B cell (primary cell): ENCODE results near the gene ADGRD2. TPM values are rescaled to one million over a fixed set of nuclear protein-coding genes. Genes with fewer than 3 reads are reported as not detected.

Experiments used
- ATAC-seq: fragments of 200-7000 bp; cut with Tn5 transposase; one replicate; pipeline ENCODE4 v1.10.0; 2021; ENCODE audit warnings: low read depth, mild to moderate bottlenecking, moderate number of reproducible peaks, moderate library complexity
- CTCF ChIA-PET: fragments of 350-600 bp; sonication (Branson Sonifier 250); formaldehyde crosslinking; loops from one replicate; lab custom pipeline; 2021; ENCODE audit warnings: antibody characterized with exemption, inconsistent platforms; lab: Charles Lee
- POLR2A ChIA-PET: fragments of 350-600 bp; sonication (Branson Sonifier 250); formaldehyde crosslinking; loops from one replicate; lab custom pipeline; 2021; ENCODE audit warnings: antibody characterized with exemption; lab: Charles Lee
- DNase-seq: peaks from one replicate; pipeline ENCODE4 v3.0.0; 2013
- H2AFZ ChIP-seq: 2 replicates; pipeline ENCODE4 v1.6.1; 2012; ENCODE audit warnings: mild to moderate bottlenecking, low read depth, low read length; ENCODE audit not compliant: insufficient read depth, poor library complexity, severe bottlenecking
- H3K27ac ChIP-seq, 2 donors: 1 replicate in 1 of 2; 2 replicates in 1 of 2; pipeline ENCODE4 v1.5.1; 2012 to 2013; ENCODE audit warnings: low read length in 2 of 2, mild to moderate bottlenecking in 2 of 2, moderate library complexity in 1 of 2
- H3K27me3 ChIP-seq, 4 experiments: fragments of 200-600 bp in 1 of 4; sonication (generic) in 1 of 4; replicated peaks in 1 of 4; 1 replicate in 2 of 4; 2 replicates in 2 of 4; pipeline versions ENCODE4 v1.6.1 to v1.7.0; 2013 to 2016; ENCODE audit warnings: low read length in 3 of 4, mild to moderate bottlenecking in 2 of 4, mixed read lengths in 1 of 4, moderate library complexity in 1 of 4; ENCODE audit not compliant: insufficient read depth in 4 of 4, control insufficient read depth in 3 of 4; ENCODE audit errors: control extremely low read depth in 1 of 4
- H3K36me3 ChIP-seq, 2 experiments: replicated peaks in 1 of 2; 1 replicate in 1 of 2; 2 replicates in 1 of 2; pipeline versions ENCODE4 v1.6.1 to v1.7.1; 2013; ENCODE audit warnings: low read length in 1 of 2; ENCODE audit not compliant: insufficient read depth in 2 of 2, control insufficient read depth in 1 of 2; ENCODE audit errors: control extremely low read depth in 1 of 2, extremely low read depth in 1 of 2
- H3K4me1 ChIP-seq, 2 donors: fragments of 200-600 bp in 1 of 2; sonication (generic) in 1 of 2; 1 replicate in 1 of 2; 2 replicates in 1 of 2; pipeline versions ENCODE4 v1.5.1 to v1.6.1; 2013 to 2017; ENCODE audit warnings: low read length in 2 of 2; ENCODE audit not compliant: control insufficient read depth in 2 of 2, insufficient read depth in 2 of 2
- H3K4me2 ChIP-seq: replicated peaks from 2 replicates; pipeline ENCODE3; 2012; ENCODE audit warnings: mild to moderate bottlenecking, low read depth, low read length; ENCODE audit not compliant: poor library complexity, severe bottlenecking
- H3K4me3 ChIP-seq, 5 experiments: fragments of 200-600 bp in 1 of 5; sonication (generic) in 1 of 5; 1 replicate in 3 of 5; 2 replicates in 2 of 5; pipeline versions ENCODE4 v1.5.1 to v1.7.0; 2011 to 2016; ENCODE audit warnings: low read length in 4 of 5, mild to moderate bottlenecking in 4 of 5, low read depth in 2 of 5, control low read depth in 1 of 5, moderate library complexity in 1 of 5; ENCODE audit not compliant: insufficient read depth in 1 of 5; ENCODE audit errors: control extremely low read depth in 1 of 5, extremely low read depth in 1 of 5
- H3K79me2 ChIP-seq: fragments of 200-600 bp; sonication (generic); one replicate; pipeline ENCODE4 v1.6.0; 2016; ENCODE audit warnings: low read length; ENCODE audit not compliant: control insufficient read depth, insufficient read depth
- H3K9ac ChIP-seq: fragments of 200-600 bp; sonication (generic); 2 replicates; pipeline ENCODE4 v1.6.1; 2017; ENCODE audit warnings: mild to moderate bottlenecking, low read length, moderate library complexity
- H3K9me3 ChIP-seq, 3 donors: one replicate each; pipeline versions ENCODE4 v1.6.1 to v1.7.1; 2013; ENCODE audit warnings: low read length in 2 of 3; ENCODE audit not compliant: control insufficient read depth in 2 of 3, insufficient read depth in 1 of 3; ENCODE audit errors: control extremely low read depth in 1 of 3
- H4K20me1 ChIP-seq: 2 replicates; pipeline ENCODE4 v1.6.0; 2012; ENCODE audit warnings: mild to moderate bottlenecking, low read length; ENCODE audit not compliant: insufficient read depth, control insufficient read depth, poor library complexity, severe bottlenecking
- H3K27ac Mint-ChIP-seq: one replicate; pipeline ENCODE4 v1.8.0; 2021; ENCODE audit warnings: mixed read lengths
- H3K27me3 Mint-ChIP-seq: one replicate; pipeline ENCODE4 v1.8.0; 2021; ENCODE audit warnings: mixed read lengths
- H3K4me1 Mint-ChIP-seq: one replicate; pipeline ENCODE4 v1.8.0; 2021; ENCODE audit warnings: mixed read lengths
- H3K4me3 Mint-ChIP-seq: one replicate; pipeline ENCODE4 v1.8.0; 2021; ENCODE audit warnings: mixed read lengths
- H3K9me3 Mint-ChIP-seq: one replicate; pipeline ENCODE4 v1.8.0; 2022; ENCODE audit warnings: mixed read lengths; ENCODE audit not compliant: insufficient read depth
- CTCF ChIP-seq: fragments of 200-600 bp; IDR thresholded peaks from one replicate; pipeline ENCODE4 v1.8.0; 2022; ENCODE audit warnings: antibody characterized with exemption, mild to moderate bottlenecking
- EZH2 ChIP-seq: IDR thresholded peaks from 2 replicates; pipeline ENCODE4 v1.6.1; 2012; ENCODE audit warnings: borderline replicate concordance, low read depth, mild to moderate bottlenecking, moderate library complexity, low read length; ENCODE audit not compliant: insufficient read depth, poor library complexity, severe bottlenecking
- WGBS: methylation state at CpG from one replicate; pipeline ENCODE4 v1.1.5; 2013; ENCODE audit warnings: missing lambda C conversion rate; ENCODE audit not compliant: insufficient coverage; 5-methylcytosine and 5-hydroxymethylcytosine counted together
- intact Hi-C: fragments of 100-400 bp; cut with micrococcal nuclease; formaldehyde crosslinking; loops from one replicate; pipeline ENCODE4 v1.10.0; 2022
- polyA plus RNA-seq: library from polyadenylated mRNA; depleted of rRNA; stranded (reverse); fragments of >200 nt; gene quantifications from 2 replicates; pipeline ENCODE4 v1.2.3, GENCODE V29; 2012
- total RNA-seq, 2 donors: library from RNA; stranded (reverse); fragments of 120-200 nt in 1 of 2; gene quantifications; 1 replicate in 1 of 2; 2 replicates in 1 of 2; pipeline versions ENCODE4 v1.2.3 to v1.2.4, GENCODE V29; 2013 to 2022

The ADGRD2 gene
- total and polyA plus RNA-seq, 2 donors (not counting 1 experiment from before 2014, with no cell fraction given), result not detected

GRCh38 chr9:124455820-124456219 is 5.6 kb downstream of the ADGRD2 start:
- Histone ChIP-seq H3K4me1 (peaks cover 1 to 4% of the 10 kb centered on the region in 2 donors), H3K4me3 (no peak overlapping the region), H3K9me3 (peaks cover 0 to 4% (median 0%) of the 10 kb centered on the region in 3 donors), H4K20me1 (no peaks in the 10 kb centered on the region), H3K27ac (no peak overlapping the region), H2AFZ (no peak overlapping the region), H3K36me3 (no peaks in the 10 kb centered on the region), H3K79me2 (no peaks in the 10 kb centered on the region), H3K9ac (no peak overlapping the region), H3K4me2 (no peak overlapping the region), H3K27me3 (peaks cover 0 to 27% (median 10%) of the 10 kb centered on the region in 4 experiments)
- H3K27ac Mint-ChIP-seq, result no peak overlapping the region
- no peak overlapping the region for H3K4me3 Mint-ChIP-seq
- CTCF ChIA-PET, result no interaction called here
- H3K9me3 Mint-ChIP-seq, result no peaks in the 10 kb centered on the region
- POLR2A ChIA-PET, result no interaction called here
- H3K4me1 Mint-ChIP-seq, result no peaks in the 10 kb centered on the region
- no peak for TF ChIP-seq EZH2
- TF ChIP-seq CTCF, result no peak
- 75% methylated on average over 7 of the region's 7 CpGs for WGBS
- ATAC-seq, result no peak
- H3K27me3 Mint-ChIP-seq, result peaks cover 14% of the 10 kb centered on the region
- DNase-seq, result no peak
- intact Hi-C loops, result no loop called here

GRCh38 chr9:124456341-124457078 is 6.3 kb downstream of the ADGRD2 start:
- Histone ChIP-seq H3K27ac (no peak overlapping the region), H3K4me1 (no peaks in the 10 kb centered on the region), H3K36me3 (no peaks in the 10 kb centered on the region), H3K4me3 (no peak overlapping the region), H3K4me2 (no peak overlapping the region), H2AFZ (no peak overlapping the region), H4K20me1 (no peaks in the 10 kb centered on the region), H3K27me3 (peaks cover 0 to 20% (median 7%) of the 10 kb centered on the region in 4 experiments), H3K9me3 (peaks cover 0 to 4% (median 0%) of the 10 kb centered on the region in 3 donors), H3K79me2 (no peaks in the 10 kb centered on the region), H3K9ac (no peak overlapping the region)
- no peaks in the 10 kb centered on the region for H3K9me3 Mint-ChIP-seq
- H3K27me3 Mint-ChIP-seq, result peaks cover 7% of the 10 kb centered on the region
- whole genome bisulfite sequencing, result 82% methylated on average over 14 of the region's 15 CpGs
- POLR2A ChIA-PET, result no interaction called here
- TF ChIP-seq CTCF, result no peak
- TF ChIP-seq EZH2, result no peak
- intact Hi-C loops, result no loop called here
- ATAC-seq (no peak), DNase-seq (no peak)
- H3K27ac Mint-ChIP-seq, result no peak overlapping the region
- CTCF ChIA-PET, result no interaction called here
- H3K4me3 Mint-ChIP-seq, result no peak overlapping the region
- H3K4me1 Mint-ChIP-seq, result no peaks in the 10 kb centered on the region
